Measurements from ENCODE around the gene ARL6IP6. TPM values are rescaled to one million over a fixed set of nuclear protein-coding genes. Genes with fewer than 3 reads are reported as not detected.
"Not testable (repeated sequence)": the region's sequence is repeated elsewhere in the genome, so short reads cannot be mapped to it uniquely, and the experiment has no call there.

Gene ARL6IP6
- total RNA-seq, 1 donor from 2014 or later: 15.1 TPM

GRCh38 chr2:152723918-152724317 is 5.5 kb downstream of the ARL6IP6 start:
- Histone ChIP-seq H3K4me3 (no peak overlapping the region), H3K4me1 (peaks cover 0 to 21% of the 10 kb centered on the region in 2 donors), H3K36me3 (peaks cover 0 to 4% of the 10 kb centered on the region in 2 donors), H3K9me3 (no peaks in the 10 kb centered on the region), H3K27ac (no peak overlapping the region), H3K27me3 (no peaks in the 10 kb centered on the region)
- intact Hi-C loops (cut with DNase I): no loop called here
- TF ChIP-seq, protein P1, sequence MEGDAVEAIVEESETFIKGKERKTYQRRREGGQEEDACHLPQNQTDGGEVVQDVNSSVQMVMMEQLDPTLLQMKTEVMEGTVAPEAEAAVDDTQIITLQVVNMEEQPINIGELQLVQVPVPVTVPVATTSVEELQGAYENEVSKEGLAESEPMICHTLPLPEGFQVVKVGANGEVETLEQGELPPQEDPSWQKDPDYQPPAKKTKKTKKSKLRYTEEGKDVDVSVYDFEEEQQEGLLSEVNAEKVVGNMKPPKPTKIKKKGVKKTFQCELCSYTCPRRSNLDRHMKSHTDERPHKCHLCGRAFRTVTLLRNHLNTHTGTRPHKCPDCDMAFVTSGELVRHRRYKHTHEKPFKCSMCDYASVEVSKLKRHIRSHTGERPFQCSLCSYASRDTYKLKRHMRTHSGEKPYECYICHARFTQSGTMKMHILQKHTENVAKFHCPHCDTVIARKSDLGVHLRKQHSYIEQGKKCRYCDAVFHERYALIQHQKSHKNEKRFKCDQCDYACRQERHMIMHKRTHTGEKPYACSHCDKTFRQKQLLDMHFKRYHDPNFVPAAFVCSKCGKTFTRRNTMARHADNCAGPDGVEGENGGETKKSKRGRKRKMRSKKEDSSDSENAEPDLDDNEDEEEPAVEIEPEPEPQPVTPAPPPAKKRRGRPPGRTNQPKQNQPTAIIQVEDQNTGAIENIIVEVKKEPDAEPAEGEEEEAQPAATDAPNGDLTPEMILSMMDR (IDR thresholded peaks at IDR 0.05): no peak
- no peak for DNase-seq (ENCODE audit: low spot score in 2 of 2)

- Histone ChIP-seq H3K4me3 (no peak overlapping the region), H3K36me3 (peaks cover 0 to 4% of the 10 kb centered on the region in 2 donors), H3K9me3 (no peaks in the 10 kb centered on the region), H3K4me1 (no peaks in the 10 kb centered on the region), H3K27me3 (no peaks in the 10 kb centered on the region), H3K27ac (no peak overlapping the region)
- intact Hi-C loops (cut with DNase I): no loop called here
- DNase-seq (ENCODE audit: low spot score in 2 of 2): no peak
- TF ChIP-seq, protein P1 (IDR thresholded peaks at IDR 0.05): no peak
Observed at GRCh38 chr2:152729844-152730243, 11.4 kb downstream of the ARL6IP6 start.

DNA sequence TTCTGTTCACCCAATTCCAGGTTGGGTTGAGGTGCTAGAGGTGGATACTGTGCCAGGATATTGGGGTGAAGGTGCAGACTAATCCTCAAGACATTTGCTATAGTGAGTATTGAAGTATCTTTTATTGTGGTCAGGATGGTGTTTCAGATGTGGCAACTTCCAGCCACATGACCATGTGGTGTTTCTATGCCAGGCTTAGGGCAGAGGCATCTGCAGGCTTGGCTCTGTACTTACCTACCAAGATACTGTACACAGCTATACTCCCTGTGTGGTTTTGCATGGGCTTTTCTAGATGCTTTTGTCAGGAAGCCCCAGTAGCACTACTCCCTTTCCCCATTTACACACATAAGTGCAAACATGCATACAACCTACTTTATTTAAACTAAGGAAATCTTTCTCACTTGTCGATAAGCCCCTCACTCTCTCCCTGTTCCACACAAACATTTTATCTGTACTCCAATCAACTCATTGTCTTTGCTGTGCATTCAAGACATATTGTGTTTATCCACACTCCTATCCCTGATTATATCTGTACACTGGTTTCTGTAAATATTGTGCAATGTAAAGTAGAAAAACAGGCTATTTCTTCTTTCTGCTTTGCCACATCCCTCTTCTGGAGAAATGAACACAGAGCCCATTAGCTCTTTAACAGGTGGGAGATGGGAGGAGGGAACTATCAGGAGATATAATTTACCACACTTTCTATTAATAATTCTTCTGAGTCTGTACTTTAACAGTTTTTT is 12.3 kb downstream of the ARL6IP6 start:
- Histone ChIP-seq H3K4me3 (no peak overlapping the region), H3K4me1 (no peaks in the 10 kb centered on the region), H3K27me3 (no peaks in the 10 kb centered on the region), H3K27ac (no peak overlapping the region), H3K36me3 (peaks cover 0 to 4% of the 10 kb centered on the region in 2 donors), H3K9me3 (no peaks in the 10 kb centered on the region)
- no peak for DNase-seq (ENCODE audit: low spot score in 2 of 2)
- TF ChIP-seq, protein P1 (IDR thresholded peaks at IDR 0.05): no peak
- intact Hi-C loops (cut with DNase I): no loop called here

DNA sequence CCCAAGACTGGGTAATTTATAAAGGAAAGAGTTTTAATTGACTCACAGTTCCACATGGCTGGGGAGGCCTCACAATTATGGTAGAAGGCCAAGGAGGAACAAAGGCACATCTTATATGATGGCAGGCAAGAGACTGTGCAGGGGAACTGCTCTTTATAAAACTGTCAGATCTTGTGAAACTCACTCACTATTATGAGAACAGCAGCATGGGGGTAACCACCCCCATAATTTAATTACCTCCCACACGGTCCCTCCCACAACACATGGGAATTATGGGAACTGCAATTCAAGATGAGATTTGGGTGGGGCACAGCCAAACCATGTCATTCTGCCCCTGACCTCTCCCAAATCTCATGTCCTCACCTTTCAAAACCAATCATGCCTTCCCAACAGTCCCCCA is 19.1 kb downstream of the ARL6IP6 start:
- intact Hi-C loops (cut with DNase I); H3K27ac ChIP-seq; H3K27me3 ChIP-seq; H3K4me3 ChIP-seq; H3K9me3 ChIP-seq; H3K4me1 ChIP-seq; DNase-seq (ENCODE audit: low spot score in 2 of 2): not testable (repeated sequence)
- peaks cover 0 to 30% of the 10 kb centered on the region in 2 donors for H3K36me3 ChIP-seq

- Histone ChIP-seq H3K27ac (no peak overlapping the region), H3K4me1 (no peaks in the 10 kb centered on the region), H3K27me3 (no peaks in the 10 kb centered on the region), H3K4me3 (no peak overlapping the region), H3K36me3 (peaks cover 0 to 30% of the 10 kb centered on the region in 2 donors), H3K9me3 (no peaks in the 10 kb centered on the region)
- DNase-seq (ENCODE audit: low spot score in 2 of 2): no peak
- intact Hi-C loops (cut with DNase I): no loop called here
- TF ChIP-seq, protein P1 (IDR thresholded peaks at IDR 0.05): no peak
Observed at GRCh38 chr2:152738438-152738837, 20.0 kb downstream of the ARL6IP6 start.

GRCh38 chr2:152739705-152740104 is 21.3 kb downstream of the ARL6IP6 start:
- H3K27ac ChIP-seq; H3K27me3 ChIP-seq; DNase-seq (ENCODE audit: low spot score in 2 of 2); H3K4me1 ChIP-seq; H3K4me3 ChIP-seq; intact Hi-C loops (cut with DNase I); H3K9me3 ChIP-seq: not testable (repeated sequence)
- peaks cover 0 to 30% of the 10 kb centered on the region in 2 donors for H3K36me3 ChIP-seq
